H9 (cell line): ENCODE data around the gene JADE2. TPM values are rescaled to one million over a fixed set of nuclear protein-coding genes. Genes with fewer than 3 reads are reported as not detected.

Experiments
- DNase-seq: peaks from one replicate; pipeline ENCODE4 v3.0.0-alpha.2; 2017
- H2AFZ ChIP-seq: one replicate; pipeline ENCODE4 v1.6.1; 2013; ENCODE audit warnings: mild to moderate bottlenecking, low read length, control low read depth, moderate library complexity
- H2AK5ac ChIP-seq: 2 replicates; pipeline ENCODE4 v1.6.1; 2013; ENCODE audit warnings: low read length, control low read depth, mixed read lengths; ENCODE audit not compliant: insufficient read length
- H2BK120ac ChIP-seq: one replicate; pipeline ENCODE4 v1.6.1; 2013; ENCODE audit warnings: low read depth, mild to moderate bottlenecking, low read length, control low read depth, inconsistent platforms; ENCODE audit not compliant: poor library complexity, severe bottlenecking
- H2BK12ac ChIP-seq: 2 replicates; pipeline ENCODE4 v1.6.1; 2013; ENCODE audit warnings: low read length, control low read depth, mixed read lengths, low read depth; ENCODE audit not compliant: insufficient read length
- H2BK15ac ChIP-seq: 2 replicates; pipeline ENCODE4 v1.6.1; 2013; ENCODE audit warnings: low read depth, low read length, control low read depth
- H2BK20ac ChIP-seq: one replicate; pipeline ENCODE4 v1.6.1; 2013; ENCODE audit warnings: low read depth, mild to moderate bottlenecking, low read length, control low read depth, inconsistent platforms; ENCODE audit not compliant: poor library complexity, severe bottlenecking
- H2BK5ac ChIP-seq: 2 replicates; pipeline ENCODE4 v1.6.1; 2013; ENCODE audit warnings: low read length, control low read depth, mixed read lengths; ENCODE audit not compliant: insufficient read length
- H3K14ac ChIP-seq: 2 replicates; pipeline ENCODE4 v1.6.1; 2013; ENCODE audit warnings: low read length, control low read depth; ENCODE audit not compliant: insufficient read depth
- H3K18ac ChIP-seq: 2 replicates; pipeline ENCODE4 v1.6.1; 2013; ENCODE audit warnings: low read depth, mild to moderate bottlenecking, mixed read lengths, low read length, control low read depth; ENCODE audit not compliant: insufficient read length
- H3K23ac ChIP-seq: 2 replicates; pipeline ENCODE4 v1.6.1; 2013; ENCODE audit warnings: low read length, control low read depth, mixed read lengths, low read depth; ENCODE audit not compliant: insufficient read length
- H3K23me2 ChIP-seq: 2 replicates; pipeline ENCODE4 v1.6.1; 2013; ENCODE audit warnings: low read depth, mild to moderate bottlenecking, mixed read lengths, low read length, control low read depth; ENCODE audit not compliant: insufficient read length, poor library complexity, severe bottlenecking
- H3K27ac ChIP-seq: 2 replicates; pipeline ENCODE4 v1.5.1; 2013; ENCODE audit warnings: low read length, control low read depth, mixed read lengths, low read depth; ENCODE audit not compliant: insufficient read length
- H3K27me3 ChIP-seq: 2 replicates; pipeline ENCODE4 v1.6.1; 2013; ENCODE audit warnings: low read length, control low read depth, inconsistent platforms; ENCODE audit not compliant: insufficient read depth
- H3K4ac ChIP-seq: 2 replicates; pipeline ENCODE4 v1.6.1; 2013; ENCODE audit warnings: low read depth, mild to moderate bottlenecking, control low read depth, inconsistent platforms, low read length, moderate library complexity
- H3K4me1 ChIP-seq: 2 replicates; pipeline ENCODE4 v1.6.1; 2013; ENCODE audit warnings: low read length, control low read depth, inconsistent platforms; ENCODE audit not compliant: insufficient read depth
- H3K4me2 ChIP-seq: 2 replicates; pipeline ENCODE4 v1.6.1; 2013; ENCODE audit warnings: low read length, control low read depth, mixed read lengths; ENCODE audit not compliant: insufficient read length, insufficient read depth
- H3K56ac ChIP-seq: 2 replicates; pipeline ENCODE4 v1.6.1; 2013; ENCODE audit warnings: low read depth, mild to moderate bottlenecking, mixed read lengths, low read length, control low read depth; ENCODE audit not compliant: insufficient read length
- H3K79me1 ChIP-seq: 2 replicates; pipeline ENCODE4 v1.6.1; 2013; ENCODE audit warnings: low read depth, mild to moderate bottlenecking, moderate library complexity, low read length, control low read depth, inconsistent platforms; ENCODE audit not compliant: insufficient read depth, poor library complexity, severe bottlenecking
- H3K79me2 ChIP-seq: 2 replicates; pipeline ENCODE4 v1.6.1; 2013; ENCODE audit warnings: low read length, control low read depth, inconsistent platforms; ENCODE audit not compliant: insufficient read depth
- H3K9ac ChIP-seq: 2 replicates; pipeline ENCODE4 v1.6.1; 2013; ENCODE audit warnings: low read length, control low read depth, mixed read lengths; ENCODE audit not compliant: insufficient read length; ENCODE audit errors: extremely low read depth
- H3K9me3 ChIP-seq: one replicate; pipeline ENCODE4 v1.6.1; 2013; ENCODE audit warnings: low read depth, low read length, inconsistent platforms; ENCODE audit not compliant: control insufficient read depth
- H3T11ph ChIP-seq: one replicate; pipeline ENCODE4 v1.6.1; 2013; ENCODE audit warnings: mild to moderate bottlenecking, low read length, control low read depth, inconsistent platforms
- H4K20me1 ChIP-seq: one replicate; pipeline ENCODE4 v1.6.1; 2013; ENCODE audit not compliant: control insufficient read depth, insufficient read length, insufficient read depth
- H4K5ac ChIP-seq: 2 replicates; pipeline ENCODE4 v1.6.1; 2013; ENCODE audit warnings: low read depth, mild to moderate bottlenecking, mixed read lengths, low read length, control low read depth; ENCODE audit not compliant: insufficient read length
- H4K8ac ChIP-seq: replicated peaks from 2 replicates; pipeline ENCODE4 v1.6.1; 2013; ENCODE audit warnings: low read length, control low read depth, mixed read lengths, low read depth; ENCODE audit not compliant: insufficient read length
- H4K91ac ChIP-seq: 2 replicates; pipeline ENCODE4 v1.6.1; 2013; ENCODE audit warnings: low read depth, mild to moderate bottlenecking, moderate library complexity, mixed read lengths, low read length, control low read depth; ENCODE audit not compliant: insufficient read length
- H3K27ac Mint-ChIP-seq, 3 experiments: 2 replicates in 2 of 3; 3 replicates in 1 of 3; pipeline ENCODE4 v1.8.0; 2020 to 2021; ENCODE audit warnings: mixed read lengths in 3 of 3, mild to moderate bottlenecking in 1 of 3, moderate library complexity in 1 of 3
- H3K27me3 Mint-ChIP-seq: 2 replicates; pipeline ENCODE4 v1.8.0; 2021; ENCODE audit warnings: low read depth, mild to moderate bottlenecking, moderate library complexity, mixed read lengths
- H3K36me3 Mint-ChIP-seq, 3 experiments: 2 replicates in 2 of 3; 3 replicates in 1 of 3; pipeline ENCODE4 v1.8.0; 2020 to 2021; ENCODE audit warnings: low read depth in 3 of 3, mixed read lengths in 3 of 3; ENCODE audit not compliant: insufficient read depth in 1 of 3
- H3K4me1 Mint-ChIP-seq, 2 experiments: 2 replicates each; pipeline ENCODE4 v1.8.0; 2020; ENCODE audit warnings: mixed read lengths in 2 of 2
- H3K4me3 Mint-ChIP-seq, 2 experiments: 2 replicates in 1 of 2; 3 replicates in 1 of 2; pipeline ENCODE4 v1.8.0; 2020 to 2021; ENCODE audit warnings: mild to moderate bottlenecking in 2 of 2, mixed read lengths in 2 of 2, moderate library complexity in 1 of 2
- H3K9me3 Mint-ChIP-seq, 2 experiments: 2 replicates in 1 of 2; 3 replicates in 1 of 2; pipeline ENCODE4 v1.8.0; 2020; ENCODE audit warnings: mild to moderate bottlenecking in 2 of 2, mixed read lengths in 2 of 2, moderate library complexity in 1 of 2
- CTCF ChIP-seq: fragments of 200-600 bp; sonication (generic); conservative IDR thresholded peaks from 3 replicates; pipeline ENCODE4 v1.8.0; 2021; ENCODE audit warnings: antibody characterized with exemption, mild to moderate bottlenecking
- WGBS: extraction: QIAGEN DNeasy Blood & Tissue Kit; methylation state at CpG from one replicate; pipeline ENCODE4 v1.1.7; 2013; ENCODE audit warnings: missing lambda C conversion rate, low lambda C conversion rate, mixed read lengths; ENCODE audit not compliant: insufficient read length; ENCODE audit errors: extremely low coverage; 5-methylcytosine and 5-hydroxymethylcytosine counted together
- total RNA-seq: library from RNA; stranded (reverse); gene quantifications from 2 replicates; pipeline ENCODE4 v1.2.1, GENCODE V29; 2021

Gene JADE2
- total RNA-seq, 1 experiment from 2014 or later: 99.7 TPM

- H3K27ac ChIP-seq: no peak overlapping the region
- H3K27me3 Mint-ChIP-seq: no peaks in the 10 kb centered on the region
- no peak overlapping the region for H2AK5ac ChIP-seq
- H3K4me1 Mint-ChIP-seq: peaks cover 4 to 8% of the 10 kb centered on the region in 2 experiments
- H3K27ac Mint-ChIP-seq: peak overlapping the region in 2 of 3 experiments; percentile 64 to 82; a peak in 4 of 7 replicates
- H3K23ac ChIP-seq: no peak overlapping the region
- H2AFZ ChIP-seq: no peak overlapping the region
- TF ChIP-seq CTCF: no peak
- no peak overlapping the region for H3K18ac ChIP-seq
- no CpG with 5 or more reads among the region's 13 CpGs for WGBS
- no peaks in the 10 kb centered on the region for H3K9me3 ChIP-seq
- no peak overlapping the region for H2BK20ac ChIP-seq
- no peak overlapping the region for H3K4me3 Mint-ChIP-seq
- H3K4me1 ChIP-seq: no peaks in the 10 kb centered on the region
- no peak overlapping the region for H3T11ph ChIP-seq
- no peaks in the 10 kb centered on the region for H4K20me1 ChIP-seq
- no peak overlapping the region for H3K14ac ChIP-seq
- no peak overlapping the region for H3K4me2 ChIP-seq
- H3K79me1 ChIP-seq: no peaks in the 10 kb centered on the region
- no peak overlapping the region for H4K8ac ChIP-seq
- H3K9me3 Mint-ChIP-seq: no peaks in the 10 kb centered on the region
- no peaks in the 10 kb centered on the region for H3K23me2 ChIP-seq
- H4K5ac ChIP-seq: no peak overlapping the region
- no peak overlapping the region for H3K9ac ChIP-seq
- H3K36me3 Mint-ChIP-seq: peaks cover 27 to 92% (median 70%) of the 10 kb centered on the region in 3 experiments
- H2BK5ac ChIP-seq: no peak overlapping the region
- H3K27me3 ChIP-seq: no peaks in the 10 kb centered on the region
- H4K91ac ChIP-seq: no peak overlapping the region
- H2BK15ac ChIP-seq: no peak overlapping the region
- no peak overlapping the region for H2BK120ac ChIP-seq
- no peak for DNase-seq
- H3K4ac ChIP-seq: no peak overlapping the region
- no peaks in the 10 kb centered on the region for H3K79me2 ChIP-seq
- no peak overlapping the region for H2BK12ac ChIP-seq
- no peak overlapping the region for H3K56ac ChIP-seq
Observed at GRCh38 chr5:134566741-134567221, 41.3 kb downstream of the JADE2 start.
